Skin of body (tissue), 2 donors: ENCODE data around the gene ZFPM1. TPM values are rescaled to one million over a fixed set of nuclear protein-coding genes. Genes with fewer than 3 reads are reported as not detected.

Source experiments
- DNase-seq: peaks from one replicate; lab custom pipeline; 2025; lab: John Stamatoyannopoulos, UW
- total RNA-seq: library from RNA; depleted of rRNA; stranded (reverse); fragments of >200 nt; gene quantifications from one replicate; pipeline ENCODE4 v1.2.3, GENCODE V29; 2014

Gene ZFPM1
- total RNA-seq, 1 donor from 2014 or later: 0.69 TPM

DNA sequence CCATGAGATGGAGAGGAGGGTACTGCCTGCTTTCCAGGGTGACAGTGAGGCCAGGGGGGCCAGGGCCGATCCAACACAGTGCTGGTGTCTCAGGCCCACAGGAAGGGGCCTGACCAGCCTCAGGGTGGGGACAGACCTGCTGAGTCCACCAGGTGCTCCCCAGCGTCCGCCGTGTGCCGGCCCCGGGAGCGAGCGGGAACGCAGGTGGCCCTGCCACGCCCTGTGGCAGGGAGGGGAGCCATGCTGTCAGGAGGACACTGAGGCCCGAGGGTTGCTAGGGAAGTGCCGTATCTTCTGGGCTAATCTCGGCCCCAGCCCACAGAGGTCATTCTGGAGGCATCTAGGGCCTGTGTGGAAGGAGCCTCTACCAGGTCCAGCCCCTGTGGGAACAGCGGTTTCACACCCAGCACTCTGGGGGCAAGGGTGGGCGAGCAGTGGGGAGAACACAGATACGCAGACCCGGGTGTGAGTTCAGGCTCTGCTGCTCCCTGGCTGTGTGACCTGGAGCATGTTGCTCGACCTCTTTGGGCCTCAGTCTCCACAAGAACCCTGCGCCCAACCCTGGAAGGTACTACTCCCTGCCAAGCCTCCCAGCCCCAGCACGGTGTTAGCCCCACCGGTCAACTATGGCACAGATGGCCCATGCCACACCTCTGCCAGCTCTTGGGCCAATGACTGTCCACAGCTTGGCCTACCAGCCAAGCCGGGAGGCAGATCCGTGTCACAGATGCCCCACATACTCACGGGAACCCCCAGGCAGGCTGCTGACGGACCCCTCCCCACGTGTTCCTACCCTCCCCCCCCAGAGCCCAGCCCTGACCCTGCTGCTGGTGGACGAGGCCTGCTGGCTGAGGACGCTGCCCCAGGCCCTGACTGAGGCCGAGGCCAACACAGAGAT, 73.2 kb downstream of the ZFPM1 start:
- DNase-seq: no peak

DNA sequence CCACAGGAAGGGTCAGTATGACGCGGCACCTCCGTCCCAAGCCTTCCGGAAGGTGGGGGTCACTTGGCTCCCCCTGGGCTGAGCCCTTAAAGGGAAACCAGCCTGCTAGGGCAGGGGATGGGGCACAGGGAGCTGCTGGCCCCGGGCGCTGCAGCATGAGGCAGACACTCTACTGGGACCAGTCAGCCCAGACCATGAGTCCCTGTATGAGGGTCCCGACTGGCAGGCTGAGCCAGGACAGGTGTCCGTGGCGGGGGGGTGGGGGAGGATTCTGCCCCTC, 73.8 kb downstream of the ZFPM1 start:
- DNase-seq: no peak

DNA sequence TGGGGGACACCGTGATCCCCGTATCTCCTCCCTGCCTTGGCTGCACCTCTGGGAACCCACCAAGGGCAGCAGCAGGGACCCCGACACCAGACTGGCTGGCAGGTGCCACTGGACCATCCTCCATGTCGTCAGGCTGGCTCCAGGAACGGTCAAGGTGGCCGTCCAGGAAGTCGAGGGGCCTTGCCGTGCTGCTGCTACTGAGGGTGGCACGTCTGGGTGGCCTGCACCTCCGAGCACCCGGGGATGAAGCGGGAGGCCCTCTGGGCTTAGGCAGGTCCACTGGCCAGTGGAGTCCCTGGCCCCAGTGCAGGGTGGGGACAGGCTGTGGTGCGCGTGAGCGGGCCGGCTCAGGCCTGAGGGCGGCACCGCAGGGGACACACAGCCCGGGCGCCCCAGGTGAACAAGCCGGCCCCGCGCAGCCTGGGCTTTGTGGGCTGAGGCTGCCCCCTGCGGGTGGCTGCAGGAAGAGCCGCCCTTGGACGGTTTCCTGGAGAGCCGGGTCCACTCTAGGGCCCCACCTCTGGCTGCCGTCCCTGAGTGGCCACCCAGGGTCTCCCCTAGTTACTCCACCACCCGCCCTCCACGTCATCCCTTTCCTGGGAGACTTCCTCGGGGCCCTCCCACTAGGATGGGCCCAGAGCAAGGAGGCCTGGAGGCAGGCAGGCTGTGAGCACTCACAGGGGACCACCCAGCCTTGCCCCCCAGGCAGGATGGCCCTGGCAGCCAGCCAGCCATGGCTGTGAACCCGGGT, 74.3 kb downstream of the ZFPM1 start:
- DNase-seq: peak; percentile 22

DNA sequence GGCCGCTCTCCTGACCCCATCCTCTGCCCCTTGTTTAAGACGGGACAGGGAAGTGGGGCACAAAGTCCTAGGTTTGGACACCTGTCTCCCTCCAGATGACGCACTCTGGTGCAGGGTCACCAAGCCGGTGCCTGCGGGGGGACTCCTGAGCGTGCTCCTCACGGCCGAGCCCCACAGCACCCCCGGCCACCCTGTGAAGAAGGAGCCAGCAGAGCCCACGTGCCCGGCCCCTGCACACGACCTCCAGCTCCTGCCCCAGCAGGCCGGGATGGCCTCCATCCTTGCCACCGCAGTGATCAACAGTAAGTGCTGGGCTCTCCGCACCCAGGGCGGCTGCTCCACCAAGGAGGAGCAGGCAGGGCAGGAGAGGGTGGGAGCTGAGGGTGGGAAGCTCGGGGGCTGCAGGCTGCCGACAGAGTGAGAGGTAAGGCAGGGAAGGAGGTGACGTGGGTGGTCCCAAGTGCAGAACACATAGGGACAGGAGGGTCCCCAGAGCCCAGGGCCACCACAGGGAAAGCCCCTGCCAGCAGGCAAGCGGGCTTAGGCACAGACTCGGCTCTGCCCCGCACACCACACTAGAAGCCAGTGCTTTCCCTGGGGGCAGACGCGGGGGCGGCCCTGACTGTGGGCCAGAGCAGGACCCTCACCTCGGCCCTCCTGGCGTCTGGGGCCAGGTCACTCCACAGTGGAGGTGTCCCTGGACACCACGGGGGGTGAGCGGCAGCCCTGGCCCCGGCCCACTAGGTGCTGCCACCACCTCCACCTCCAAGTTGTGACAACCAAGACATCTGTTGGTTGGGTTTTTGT, 75.1 kb downstream of the ZFPM1 start:
- no peak for DNase-seq

DNA sequence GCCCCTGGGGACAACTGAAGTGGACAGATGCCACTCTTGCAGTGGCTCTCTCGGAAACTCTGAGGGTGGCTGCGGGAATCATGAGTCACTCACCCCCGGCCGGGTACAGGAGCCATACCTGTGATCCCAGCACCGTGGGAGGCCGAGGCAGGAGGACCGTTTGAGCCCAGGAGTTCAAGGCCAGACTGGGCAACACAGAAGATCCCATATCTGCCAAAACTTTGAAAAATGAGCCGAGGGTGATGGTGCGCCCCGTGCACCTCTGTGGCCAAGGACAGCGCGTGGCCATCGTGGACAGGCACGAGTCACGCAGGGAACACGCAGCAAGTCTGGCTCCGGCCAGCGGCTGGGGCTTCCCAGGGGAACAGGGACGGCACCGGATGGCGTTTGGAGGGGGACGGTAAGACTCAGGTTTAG, 75.8 kb downstream of the ZFPM1 start:
- no peak for DNase-seq

DNA sequence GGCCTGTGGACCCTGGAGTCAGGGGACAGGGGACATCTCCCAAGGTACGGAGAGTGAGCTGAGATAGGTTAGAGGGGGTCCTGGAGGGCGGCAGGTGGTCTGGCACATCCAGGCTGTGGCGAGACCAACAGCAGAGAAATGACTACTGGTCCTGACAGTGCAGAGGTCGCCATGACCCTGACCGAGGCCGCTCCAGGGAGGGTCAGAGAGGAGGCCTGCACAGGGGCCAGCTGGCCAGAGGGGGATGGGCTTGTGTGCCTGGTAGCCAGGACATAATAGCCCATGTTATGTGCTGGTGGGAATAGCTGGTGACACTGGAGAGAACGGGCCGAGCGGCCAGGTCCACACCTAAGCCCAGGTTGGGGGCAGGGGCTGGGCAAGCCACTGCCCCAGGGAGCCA, 76.5 kb downstream of the ZFPM1 start:
- no peak for DNase-seq

DNA sequence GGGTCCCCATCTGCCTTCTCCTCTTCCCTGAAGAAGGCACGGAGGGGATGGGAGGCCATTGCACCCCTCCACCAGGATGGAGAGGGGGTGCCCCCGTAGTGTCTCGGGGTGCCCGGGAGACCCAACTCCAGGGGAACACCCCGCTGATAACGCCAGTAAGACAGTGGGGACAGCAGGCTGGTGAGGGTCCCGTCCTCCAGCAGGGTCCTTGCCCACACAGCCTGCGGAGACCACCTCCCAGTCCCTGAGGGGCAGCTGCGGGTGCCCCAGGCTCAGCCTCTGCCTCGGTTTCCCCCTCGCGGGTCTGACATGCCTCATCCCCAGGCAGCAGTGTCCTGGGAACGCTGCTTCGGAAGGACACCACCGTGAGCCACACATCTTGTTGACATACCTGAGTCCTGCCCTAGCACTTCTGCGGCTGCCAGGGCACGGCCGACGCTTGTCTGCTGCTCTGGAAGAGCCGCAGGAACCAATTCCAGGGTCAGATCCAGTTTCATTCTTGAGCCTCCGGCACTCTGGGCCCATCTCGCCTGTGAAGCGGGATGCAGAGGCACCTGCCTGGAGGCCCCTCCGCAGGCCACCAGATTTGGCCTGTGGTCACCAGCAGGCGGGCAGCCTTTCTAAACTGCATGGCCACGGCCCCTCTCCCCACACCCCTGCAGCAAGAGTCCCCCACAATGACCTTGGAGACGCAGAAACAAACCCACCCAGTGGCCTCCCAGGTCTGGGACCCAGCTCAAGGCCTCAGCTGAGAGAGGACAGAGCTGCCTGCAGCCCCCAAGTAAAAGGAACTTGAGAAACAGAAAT, 77.2 kb downstream of the ZFPM1 start:
- no peak for DNase-seq

DNA sequence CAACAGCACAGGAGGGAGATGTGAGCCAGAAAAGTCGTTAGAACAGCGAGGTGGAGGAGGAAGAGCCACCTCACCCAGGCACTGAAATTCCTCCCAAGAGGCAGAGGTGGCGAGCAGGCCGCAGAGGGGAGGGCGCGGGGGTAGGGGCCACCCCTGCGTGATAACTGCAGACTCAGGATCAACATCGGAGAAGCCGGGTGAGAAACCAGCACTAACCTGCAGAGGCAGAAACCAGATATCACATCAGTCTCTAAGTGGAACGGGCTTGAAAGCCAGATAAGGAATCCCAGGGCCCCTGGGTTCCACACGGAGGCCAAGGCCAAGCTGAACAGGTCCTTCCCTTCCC, 77.8 kb downstream of the ZFPM1 start:
- no peak for DNase-seq

DNA sequence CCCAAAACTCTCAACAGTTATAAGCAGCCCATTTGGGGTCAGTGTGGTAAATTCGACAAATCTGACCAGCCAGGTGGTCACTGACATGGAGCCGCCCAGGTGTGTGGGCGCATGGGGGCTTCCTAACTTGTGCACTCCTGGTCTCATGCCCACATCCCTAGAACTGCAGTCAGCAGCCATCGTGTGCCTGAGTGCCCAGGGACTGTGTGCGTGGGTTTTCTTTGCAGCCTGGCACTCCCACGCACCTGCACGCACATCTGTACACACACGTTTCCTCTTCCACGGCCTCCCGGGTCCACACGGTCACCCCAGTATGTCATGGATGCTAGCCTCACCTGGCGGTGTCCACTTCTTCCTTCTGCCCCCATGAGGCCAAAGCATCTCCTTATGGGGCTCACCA, 78.3 kb downstream of the ZFPM1 start:
- no peak for DNase-seq

DNA sequence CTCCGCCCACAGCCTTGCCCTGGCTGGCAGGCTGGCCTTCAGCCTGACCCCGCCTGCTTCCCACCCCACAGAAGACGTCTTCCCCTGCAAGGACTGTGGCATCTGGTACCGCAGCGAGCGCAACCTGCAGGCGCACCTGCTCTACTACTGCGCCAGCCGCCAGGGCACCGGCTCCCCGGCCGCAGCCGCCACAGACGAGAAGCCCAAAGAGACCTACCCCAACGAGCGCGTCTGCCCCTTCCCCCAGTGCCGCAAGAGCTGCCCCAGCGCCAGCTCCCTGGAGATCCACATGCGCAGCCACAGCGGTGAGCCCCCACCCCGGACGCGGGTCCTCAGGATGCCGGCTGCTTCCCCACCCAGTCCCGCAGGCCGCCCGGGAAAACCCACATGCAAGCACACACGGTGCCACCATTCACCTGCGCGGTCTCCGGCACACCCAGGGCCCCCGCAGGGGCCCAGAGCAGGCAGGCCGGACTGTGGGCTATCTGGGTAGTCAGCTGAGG, 78.9 kb downstream of the ZFPM1 start:
- no peak for DNase-seq

DNA sequence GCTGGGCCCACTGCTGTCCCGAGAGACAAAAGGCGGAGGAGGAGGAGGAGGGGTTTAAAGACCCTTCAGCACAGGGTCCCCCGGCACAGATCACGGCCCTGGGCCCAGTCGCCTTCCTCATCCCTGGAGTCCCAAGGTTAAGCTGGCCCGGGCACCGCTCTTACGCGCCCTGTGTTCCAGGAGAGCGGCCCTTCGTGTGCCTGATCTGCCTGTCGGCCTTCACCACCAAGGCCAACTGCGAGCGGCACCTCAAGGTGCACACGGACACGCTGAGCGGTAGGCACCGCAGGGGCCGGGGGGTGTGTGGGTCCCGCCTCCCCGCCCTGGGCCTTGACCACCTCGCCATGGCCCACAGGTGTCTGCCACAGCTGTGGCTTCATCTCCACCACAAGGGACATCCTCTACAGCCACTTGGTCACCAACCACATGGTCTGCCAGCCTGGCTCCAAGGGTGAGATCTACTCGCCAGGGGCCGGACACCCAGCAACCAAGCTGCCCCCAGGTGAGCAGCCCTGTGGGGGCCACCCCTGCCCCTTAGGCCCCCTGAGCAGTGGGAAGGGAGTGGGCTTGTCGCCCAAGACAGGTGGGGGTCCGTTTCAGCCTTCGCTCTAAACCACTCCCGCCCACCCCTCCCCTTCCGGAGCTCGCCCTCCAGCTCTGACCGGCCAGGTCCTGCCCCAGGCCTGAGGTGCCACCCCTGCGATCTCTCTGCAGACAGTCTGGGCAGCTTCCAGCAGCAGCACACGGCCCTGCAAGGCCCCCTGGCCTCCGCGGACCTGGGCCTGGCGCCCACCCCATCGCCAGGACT, 79.6 kb downstream of the ZFPM1 start:
- no peak for DNase-seq

DNA sequence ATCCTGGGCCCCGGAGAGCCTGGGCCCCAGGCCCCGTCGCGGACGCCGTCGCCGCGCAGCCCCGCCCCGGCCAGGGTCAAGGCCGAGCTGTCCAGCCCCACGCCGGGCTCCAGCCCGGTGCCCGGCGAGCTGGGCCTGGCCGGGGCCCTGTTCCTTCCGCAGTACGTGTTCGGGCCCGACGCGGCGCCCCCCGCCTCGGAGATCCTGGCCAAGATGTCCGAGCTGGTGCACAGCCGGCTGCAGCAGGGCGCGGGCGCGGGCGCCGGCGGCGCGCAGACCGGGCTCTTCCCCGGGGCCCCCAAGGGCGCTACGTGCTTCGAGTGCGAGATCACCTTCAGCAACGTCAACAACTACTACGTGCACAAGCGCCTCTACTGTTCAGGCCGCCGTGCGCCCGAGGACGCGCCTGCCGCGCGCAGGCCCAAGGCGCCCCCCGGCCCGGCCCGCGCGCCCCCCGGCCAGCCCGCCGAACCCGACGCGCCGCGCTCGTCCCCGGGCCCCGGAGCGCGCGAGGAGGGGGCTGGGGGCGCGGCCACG, 80.4 kb downstream of the ZFPM1 start:
- peak; percentile 24 for DNase-seq

DNA sequence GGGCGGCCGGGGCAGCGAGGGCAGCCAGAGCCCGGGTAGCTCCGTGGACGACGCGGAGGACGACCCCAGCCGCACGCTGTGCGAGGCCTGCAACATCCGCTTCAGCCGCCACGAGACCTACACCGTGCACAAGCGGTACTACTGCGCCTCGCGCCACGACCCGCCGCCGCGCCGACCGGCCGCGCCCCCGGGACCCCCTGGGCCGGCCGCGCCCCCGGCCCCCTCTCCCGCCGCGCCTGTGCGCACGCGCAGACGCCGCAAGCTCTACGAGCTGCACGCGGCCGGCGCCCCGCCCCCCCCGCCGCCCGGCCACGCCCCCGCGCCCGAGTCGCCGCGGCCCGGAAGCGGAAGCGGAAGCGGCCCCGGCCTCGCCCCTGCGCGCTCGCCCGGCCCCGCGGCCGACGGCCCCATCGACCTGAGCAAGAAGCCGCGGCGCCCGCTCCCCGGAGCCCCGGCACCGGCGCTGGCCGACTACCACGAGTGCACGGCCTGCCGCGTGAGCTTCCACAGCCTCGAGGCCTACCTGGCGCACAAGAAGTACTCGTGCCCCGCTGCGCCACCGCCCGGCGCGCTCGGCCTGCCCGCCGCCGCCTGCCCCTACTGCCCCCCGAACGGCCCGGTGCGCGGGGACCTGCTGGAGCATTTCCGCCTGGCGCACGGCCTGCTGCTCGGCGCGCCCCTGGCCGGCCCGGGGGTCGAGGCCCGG, 81.0 kb downstream of the ZFPM1 start:
- DNase-seq: peak; percentile 35

DNA sequence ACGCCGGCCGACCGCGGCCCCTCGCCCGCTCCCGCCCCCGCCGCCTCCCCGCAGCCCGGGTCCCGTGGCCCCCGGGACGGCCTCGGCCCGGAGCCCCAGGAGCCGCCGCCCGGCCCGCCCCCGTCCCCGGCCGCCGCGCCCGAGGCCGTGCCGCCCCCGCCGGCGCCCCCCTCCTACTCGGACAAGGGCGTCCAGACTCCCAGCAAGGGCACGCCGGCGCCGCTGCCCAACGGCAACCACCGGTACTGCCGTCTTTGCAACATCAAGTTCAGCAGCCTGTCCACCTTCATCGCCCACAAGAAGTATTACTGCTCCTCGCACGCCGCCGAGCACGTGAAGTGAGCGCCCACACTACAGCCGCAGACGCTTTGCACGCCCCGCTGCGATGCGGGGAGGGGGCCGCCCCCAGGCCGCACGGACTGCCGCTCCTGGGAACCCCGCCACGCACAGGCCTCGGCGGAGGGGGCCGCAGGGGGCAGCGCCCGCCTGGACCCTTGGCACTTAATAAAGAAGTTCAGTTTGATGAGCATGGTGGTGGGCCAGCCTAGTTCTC, 81.6 kb downstream of the ZFPM1 start:
- DNase-seq: no peak

DNA sequence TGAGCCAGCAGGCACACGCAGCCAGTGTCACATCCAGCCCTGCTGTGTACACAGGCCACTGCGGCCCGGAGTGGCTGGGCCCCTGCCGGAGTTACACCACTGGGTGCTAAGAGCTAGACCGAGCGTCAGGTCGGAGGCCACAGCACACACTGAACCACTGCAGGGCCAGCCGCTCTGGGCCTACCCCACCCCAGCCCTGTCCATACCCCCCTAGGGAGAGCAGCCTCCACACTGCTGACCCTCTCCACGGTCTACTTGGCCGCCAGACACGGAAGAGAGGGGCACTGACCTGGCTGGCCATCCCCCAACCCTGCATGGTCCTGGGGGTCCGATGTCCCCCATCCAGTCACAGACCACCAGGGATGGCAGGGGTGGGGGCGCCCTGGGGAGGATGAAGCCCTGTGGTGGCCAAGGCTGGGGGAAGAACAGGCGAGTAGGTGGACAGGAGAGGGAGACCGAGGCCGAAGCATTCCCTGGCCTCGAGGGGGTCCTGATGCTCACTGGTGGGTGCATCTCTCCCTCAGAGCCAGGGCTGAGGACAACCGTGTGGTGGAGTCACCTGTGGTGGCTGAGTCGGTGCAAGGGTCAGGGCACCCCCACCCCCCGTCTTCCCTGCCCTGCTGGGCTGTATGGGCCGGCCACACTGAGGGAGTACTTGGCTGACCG, 82.2 kb downstream of the ZFPM1 start:
- no peak for DNase-seq

DNA sequence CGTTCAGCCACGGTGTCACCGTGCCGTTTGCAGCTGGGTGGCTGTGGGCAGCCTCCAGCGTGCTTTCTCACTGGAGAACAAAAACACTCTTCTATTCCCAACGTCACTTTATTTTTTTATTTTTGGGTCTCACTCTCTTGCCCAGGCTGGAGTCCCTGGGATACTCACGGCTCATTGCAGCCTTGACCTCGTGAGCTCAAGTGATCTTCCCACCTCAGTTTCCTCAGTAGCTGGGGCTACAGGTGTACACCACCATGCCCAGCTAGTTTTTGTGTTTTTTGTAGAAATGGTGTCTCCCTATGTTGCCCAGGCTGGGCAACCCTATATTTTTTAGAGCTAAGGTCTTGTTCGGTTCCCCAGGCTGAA, 82.8 kb downstream of the ZFPM1 start:
- no peak for DNase-seq

DNA sequence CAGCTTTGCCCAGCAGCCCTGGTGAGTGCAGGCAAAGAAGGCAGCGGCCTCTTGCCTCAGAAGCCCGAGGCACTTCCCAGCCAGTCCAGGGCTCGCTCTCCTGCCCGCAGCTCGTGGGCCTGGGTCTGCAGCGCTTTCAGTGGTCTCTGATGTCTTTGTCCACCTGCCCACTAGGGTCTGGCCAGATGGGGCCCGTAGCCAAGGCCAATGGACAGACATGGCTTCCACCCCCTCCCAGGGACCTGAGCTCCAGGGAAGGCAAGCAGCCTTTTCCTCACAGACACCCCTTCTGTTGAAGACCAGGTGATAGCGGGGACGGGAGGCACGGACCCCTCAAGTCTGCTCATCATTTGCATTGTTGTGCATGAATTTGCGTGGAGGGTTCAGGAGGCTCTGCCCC, 83.4 kb downstream of the ZFPM1 start:
- no peak for DNase-seq

DNA sequence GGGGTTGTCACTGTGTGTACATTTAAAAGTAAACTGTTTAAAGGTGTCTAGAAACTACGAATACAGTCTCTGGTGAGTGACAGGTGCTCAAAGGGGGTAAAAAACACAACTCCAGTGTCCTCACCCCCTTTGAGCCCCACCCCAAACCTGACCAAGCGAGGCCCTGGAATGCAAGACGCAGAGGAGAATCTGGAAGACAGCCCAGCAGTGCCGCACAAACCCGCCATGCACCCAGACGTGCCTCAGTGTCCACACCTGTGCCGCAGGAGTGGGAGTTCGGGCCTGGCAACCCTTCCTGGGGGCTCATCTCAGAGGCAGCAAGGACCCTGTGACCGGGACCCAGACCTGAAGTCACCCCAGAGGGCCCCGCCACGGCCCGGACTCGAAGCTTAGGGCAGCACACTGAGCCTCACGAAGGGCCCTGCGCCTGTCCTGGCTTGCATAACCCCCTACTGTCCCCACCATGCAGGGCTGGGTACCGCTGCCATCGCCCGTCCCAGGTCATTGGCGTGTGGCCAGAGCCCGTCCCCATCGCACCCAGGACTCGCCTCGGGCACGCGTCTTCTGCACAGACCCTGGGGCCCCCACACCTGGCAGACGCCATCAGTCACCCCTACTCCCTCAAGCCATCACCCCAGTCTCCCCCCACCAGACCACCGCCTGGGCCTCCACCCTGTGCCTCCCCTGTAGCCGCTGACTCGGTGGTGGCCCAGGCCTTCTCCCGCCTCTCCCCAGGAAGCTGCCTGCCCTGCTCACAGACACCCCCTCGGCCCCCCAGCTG, 84.1 kb downstream of the ZFPM1 start:
- no peak for DNase-seq
